ENCODE results near the gene NOL7. TPM values are rescaled to one million over a fixed set of nuclear protein-coding genes. Genes with fewer than 3 reads are reported as not detected.

Gene NOL7
- total and polyA plus RNA-seq, 2 of the 13 experiments (the other 11 are each of a cell fraction or from before 2014, with no cell fraction given), result 37.8 to 186 TPM

- no peak for TF ChIP-seq SNAPC4 (CRISPR knock-in tag; IDR thresholded peaks at IDR 0.05)
- TF ChIP-seq FOSL2 (CRISPR knock-in tag; IDR thresholded peaks at IDR 0.05), result peak; percentile 40; the same call in 1 of the 2 replicates
- TF ChIP-seq NFRKB (IDR thresholded peaks at IDR 0.05), result no peak
- TF ChIP-seq LCORL (IDR thresholded peaks at IDR 0.05), result no peak
- TF ChIP-seq LCORL (CRISPR knock-in tag; IDR thresholded peaks at IDR 0.05), result peak; percentile 60; the same call in 1 of the 2 replicates
- TF ChIP-seq ZNF414 (CRISPR knock-in tag; IDR thresholded peaks at IDR 0.05), result 0 out of 2 replicates have a peak, but pooled peaks have one; percentile 34
- TF ChIP-seq THYN1 (CRISPR knock-in tag; IDR thresholded peaks at IDR 0.05; ENCODE audit: borderline replicate concordance, low read depth), result no peak
- TF ChIP-seq ZSCAN12 (CRISPR knock-in tag; IDR thresholded peaks at IDR 0.05), result no peak
- no peak for TF ChIP-seq JUND (CRISPR knock-in tag; IDR thresholded peaks at IDR 0.05)
- no peak for TF ChIP-seq DR1 (CRISPR knock-in tag; IDR thresholded peaks at IDR 0.05)
- no peak for TF ChIP-seq YEATS4 (CRISPR knock-in tag; IDR thresholded peaks at IDR 0.05; ENCODE audit: borderline replicate concordance)
- 0 out of 4 replicates have a peak, but pooled peaks of 1 of the 2 experiments have one; percentile 6 for TF ChIP-seq ATF4 (CRISPR knock-in tag; IDR thresholded peaks at IDR 0.05)
- no peak for TF ChIP-seq GFI1 (CRISPR knock-in tag; IDR thresholded peaks at IDR 0.05; ENCODE audit: borderline replicate concordance)
- TF ChIP-seq, protein P1, sequence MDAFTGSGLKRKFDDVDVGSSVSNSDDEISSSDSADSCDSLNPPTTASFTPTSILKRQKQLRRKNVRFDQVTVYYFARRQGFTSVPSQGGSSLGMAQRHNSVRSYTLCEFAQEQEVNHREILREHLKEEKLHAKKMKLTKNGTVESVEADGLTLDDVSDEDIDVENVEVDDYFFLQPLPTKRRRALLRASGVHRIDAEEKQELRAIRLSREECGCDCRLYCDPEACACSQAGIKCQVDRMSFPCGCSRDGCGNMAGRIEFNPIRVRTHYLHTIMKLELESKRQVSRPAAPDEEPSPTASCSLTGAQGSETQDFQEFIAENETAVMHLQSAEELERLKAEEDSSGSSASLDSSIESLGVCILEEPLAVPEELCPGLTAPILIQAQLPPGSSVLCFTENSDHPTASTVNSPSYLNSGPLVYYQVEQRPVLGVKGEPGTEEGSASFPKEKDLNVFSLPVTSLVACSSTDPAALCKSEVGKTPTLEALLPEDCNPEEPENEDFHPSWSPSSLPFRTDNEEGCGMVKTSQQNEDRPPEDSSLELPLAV (CRISPR knock-in tag; conservative IDR thresholded peaks at IDR 0.05; ENCODE audit: low read depth), result no peak
- TF ChIP-seq ETV5 (CRISPR knock-in tag; IDR thresholded peaks at IDR 0.05; ENCODE audit: borderline replicate concordance), result no peak
- no peak for TF ChIP-seq EEA1 (CRISPR knock-in tag; IDR thresholded peaks at IDR 0.05; ENCODE audit: borderline replicate concordance)
- no peak for TF ChIP-seq CHD2 (IDR thresholded peaks at IDR 0.05; ENCODE audit: low read depth, low read length)
- no peak for TF ChIP-seq ZNF20 (CRISPR knock-in tag; IDR thresholded peaks at IDR 0.05)
- TF ChIP-seq ZNF709 (CRISPR knock-in tag; IDR thresholded peaks at IDR 0.05), result 0 out of 2 replicates have a peak, but pooled peaks have one; percentile 5
- TF ChIP-seq AGO1 (IDR thresholded peaks at IDR 0.05; ENCODE audit: low read depth, low read length, poor library complexity, severe bottlenecking), result no peak
- TF ChIP-seq HNF4G (IDR thresholded peaks at IDR 0.05; ENCODE audit: borderline replicate concordance, low read depth, low read length), result no peak
- TF ChIP-seq HNF4G (CRISPR knock-in tag; IDR thresholded peaks at IDR 0.05; ENCODE audit: borderline replicate concordance, low read depth), result no peak
- TF ChIP-seq HCFC1 (IDR thresholded peaks at IDR 0.05; ENCODE audit: low read depth, low read length), result no peak
- TF ChIP-seq ZNF772 (CRISPR knock-in tag; IDR thresholded peaks at IDR 0.05), result no peak
These were observed 41.4 kb upstream of the NOL7 start (continued) for GRCh38 chr6:13573669-13574110.
